Hematopoietic multipotent progenitor cell treated with erythropoietin and hydrocortisone succinate and interleukin-3 and kit ligand, for 6 days (in vitro differentiated cells): ENCODE results near the gene NUDT3.
"Not testable (repeated sequence)": the region's sequence is repeated elsewhere in the genome, so short reads cannot be mapped to it uniquely, and the experiment has no call there.

ENCODE experiments used
- DNase-seq: peaks from one replicate; pipeline ENCODE4 v3.0.0-alpha.2; 2015

The NUDT3 gene

DNA sequence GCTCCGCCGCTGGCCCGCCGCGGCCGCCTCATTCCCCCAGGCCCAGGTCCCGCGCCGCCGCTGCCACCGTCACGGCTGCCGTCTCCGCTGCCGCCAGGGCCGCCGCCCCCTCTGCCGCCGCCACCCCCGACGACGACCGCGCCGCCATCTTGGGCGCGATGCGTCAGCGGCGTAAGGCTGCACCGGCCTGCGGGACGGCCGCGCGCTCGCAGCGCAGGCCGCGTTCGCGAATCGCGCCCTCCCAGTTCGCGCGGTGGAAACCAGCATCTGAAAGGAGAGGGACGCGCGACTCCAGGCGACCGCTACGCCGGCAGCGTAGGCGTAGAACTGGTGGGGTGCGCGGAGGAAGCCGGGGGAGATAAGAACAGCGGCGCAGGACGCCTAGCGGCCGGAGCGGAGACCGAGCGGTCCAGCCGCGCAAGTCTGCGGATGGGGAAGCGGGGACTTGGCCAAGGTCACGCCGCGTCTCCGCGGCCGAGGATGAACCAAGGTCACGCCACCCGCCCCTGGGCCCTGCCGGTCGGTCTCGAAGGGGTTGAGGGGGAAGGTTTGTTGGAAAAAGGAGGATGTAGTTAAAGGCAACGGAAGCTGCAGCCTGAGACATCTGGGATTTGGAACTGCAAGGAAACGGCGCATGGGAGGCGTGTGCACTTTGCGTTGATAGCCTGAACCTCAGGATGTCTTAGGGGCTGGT, at the start of gene NUDT3:
Gene NUDT3, minus strand, starts transcription at position 173 of the 694 bp plus-strand sequence. CDS start 307 bp downstream, outside the sequence.
- peak; percentile 98 for DNase-seq

GRCh38 chr6:34441526-34441925, 49.1 kb upstream of the NUDT3 start:
- no peak for DNase-seq

DNA sequence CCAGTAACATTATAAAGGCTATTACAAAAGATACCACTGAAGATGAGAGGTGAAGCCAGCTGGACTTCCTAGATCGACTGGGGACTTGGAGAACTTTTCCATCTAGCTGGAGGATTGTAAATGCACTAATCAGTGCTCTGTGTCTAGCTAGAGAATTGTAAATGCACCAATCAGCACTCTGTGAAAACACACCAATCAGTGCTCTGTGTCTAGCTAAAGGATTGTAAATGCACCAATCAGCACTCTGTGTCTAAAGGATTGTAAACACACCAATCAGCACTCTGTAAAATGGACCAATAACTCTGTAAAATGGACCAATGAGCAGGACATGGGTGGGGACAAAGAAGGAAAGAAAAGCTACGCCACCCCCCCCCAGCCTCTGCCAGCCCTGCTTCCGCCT, 47.0 kb upstream of the NUDT3 start:
- no peak for DNase-seq

DNA sequence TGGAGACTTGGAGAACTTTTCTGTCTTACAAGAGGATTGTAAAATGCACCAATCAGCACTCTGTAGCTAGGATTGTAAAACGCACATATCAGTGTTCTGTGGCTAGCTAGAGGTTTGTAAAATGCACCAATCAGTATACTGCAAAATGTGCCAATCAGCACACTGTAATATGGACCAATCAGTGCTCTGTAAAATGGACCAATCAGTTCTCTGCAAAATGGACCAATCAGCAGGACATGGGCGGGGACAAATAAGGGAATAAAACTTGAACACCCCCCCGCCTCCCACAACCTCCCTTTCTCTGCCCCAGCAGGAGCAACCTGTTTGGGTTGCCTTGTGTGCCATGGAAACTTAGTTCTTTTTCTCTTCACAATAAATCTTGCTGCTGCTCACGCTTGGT, 46.2 kb upstream of the NUDT3 start:
- DNase-seq = no peak

DNA sequence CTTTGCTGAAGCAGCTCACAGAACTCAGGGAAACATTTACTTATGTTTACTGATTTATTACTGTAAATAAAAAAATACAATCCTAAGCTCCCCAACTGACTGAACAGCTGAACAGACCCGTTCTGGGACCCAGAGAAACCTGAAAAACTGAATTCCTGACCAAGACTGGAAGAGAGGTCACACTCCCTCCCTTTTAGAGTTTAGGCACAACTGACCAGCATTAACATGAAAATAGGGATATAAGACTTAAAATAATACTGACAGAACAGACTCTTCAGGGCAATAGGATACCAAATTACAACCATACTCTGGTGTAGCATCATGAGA, 45.1 kb upstream of the NUDT3 start:
- DNase-seq = no peak

DNA sequence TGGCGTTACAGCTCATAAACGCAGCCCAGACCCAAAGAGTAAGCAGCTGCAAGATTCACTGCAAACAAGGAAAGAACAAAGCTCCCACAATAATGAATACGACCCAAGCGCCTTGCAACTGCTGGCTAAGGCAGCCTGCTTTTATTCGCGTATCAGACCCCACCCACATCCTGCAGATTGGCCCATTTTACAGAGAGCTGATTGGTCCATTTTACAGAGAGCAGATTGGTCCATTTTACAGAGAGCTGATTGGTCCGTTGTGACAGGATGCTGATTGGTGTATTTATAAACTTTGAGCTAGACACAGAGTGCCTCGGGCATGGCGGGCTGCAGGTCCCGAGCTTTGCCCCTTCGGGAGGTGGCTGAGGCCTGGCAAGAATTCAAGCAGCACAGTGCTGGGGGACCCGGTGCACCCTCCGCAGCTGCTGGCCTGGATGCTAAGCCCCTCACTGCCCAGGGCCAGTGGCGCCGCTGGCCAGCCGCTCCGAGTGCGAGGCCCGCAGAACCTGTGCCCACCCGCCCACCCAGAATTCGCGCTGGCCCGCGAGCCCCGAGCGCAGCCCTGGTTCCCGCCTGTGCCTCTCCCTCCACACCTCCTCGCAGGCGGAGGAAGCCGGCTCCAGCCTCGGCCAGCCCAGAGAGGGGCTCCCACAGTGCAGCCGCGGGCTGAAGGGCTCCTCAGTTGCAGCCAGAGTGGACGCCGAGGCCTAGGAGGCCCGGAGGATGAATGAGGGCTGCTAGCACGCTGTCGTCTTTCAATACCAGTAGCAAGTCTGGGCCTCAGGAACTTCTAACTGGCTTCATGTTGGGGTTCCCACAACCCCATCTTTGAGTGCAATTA, 44.6 kb upstream of the NUDT3 start:
- no peak for DNase-seq

- no peak for DNase-seq
Measured at GRCh38 chr6:34435916-34436315, 43.4 kb upstream of the NUDT3 start.

DNA sequence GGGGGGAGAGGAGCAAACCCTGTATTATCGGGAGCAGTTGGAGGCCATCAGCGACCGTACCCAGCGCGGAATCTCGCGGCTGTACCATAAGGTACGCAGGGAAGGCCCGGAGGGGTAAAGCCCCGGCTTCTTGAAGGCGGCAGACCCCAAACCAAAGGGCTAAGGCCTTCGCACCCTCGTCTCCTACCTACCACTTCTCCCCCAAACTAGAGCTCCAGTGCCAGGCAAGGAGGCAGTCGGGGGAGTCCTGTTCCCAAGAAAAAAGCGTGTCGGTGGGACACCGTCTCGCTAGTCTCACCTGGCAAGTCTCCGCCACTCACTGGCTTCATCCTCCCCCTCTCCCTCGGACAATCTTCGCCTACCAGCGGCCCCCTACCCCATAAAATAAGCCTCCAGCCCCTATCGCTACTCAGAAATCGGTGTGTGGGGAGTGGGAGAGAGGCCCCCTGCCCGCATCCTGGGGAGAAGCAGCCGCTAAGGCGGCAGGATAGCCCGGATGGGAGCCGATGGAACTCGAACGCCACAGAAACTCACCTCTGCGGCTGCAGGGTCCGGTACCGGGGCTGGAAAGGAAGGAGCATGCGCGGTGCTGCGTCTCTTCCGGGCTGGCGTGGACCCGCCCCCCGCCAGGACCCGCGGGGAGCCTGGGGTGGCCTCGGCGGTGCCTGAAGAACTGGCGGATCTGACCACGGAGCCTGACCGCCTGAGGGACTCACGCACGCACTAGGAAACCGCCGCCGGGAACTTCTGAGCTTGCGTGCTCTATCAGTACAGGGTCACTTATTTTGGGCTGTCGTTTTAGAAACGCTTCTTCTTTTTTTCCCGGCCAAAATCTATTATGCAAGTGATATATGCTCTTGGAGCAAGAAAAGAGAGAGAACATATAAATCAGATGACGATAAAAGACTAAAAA, 33.3 kb upstream of the NUDT3 start, which contains the start of gene RPS10:
Gene RPS10, minus strand, starts transcription at position 572 of the 913 bp plus-strand sequence. CDS start 848 bp downstream, outside the sequence.
- DNase-seq = peak; percentile 96

- no peak for DNase-seq
Measured at GRCh38 chr6:34425132-34425497, 32.6 kb upstream of the NUDT3 start.

DNA sequence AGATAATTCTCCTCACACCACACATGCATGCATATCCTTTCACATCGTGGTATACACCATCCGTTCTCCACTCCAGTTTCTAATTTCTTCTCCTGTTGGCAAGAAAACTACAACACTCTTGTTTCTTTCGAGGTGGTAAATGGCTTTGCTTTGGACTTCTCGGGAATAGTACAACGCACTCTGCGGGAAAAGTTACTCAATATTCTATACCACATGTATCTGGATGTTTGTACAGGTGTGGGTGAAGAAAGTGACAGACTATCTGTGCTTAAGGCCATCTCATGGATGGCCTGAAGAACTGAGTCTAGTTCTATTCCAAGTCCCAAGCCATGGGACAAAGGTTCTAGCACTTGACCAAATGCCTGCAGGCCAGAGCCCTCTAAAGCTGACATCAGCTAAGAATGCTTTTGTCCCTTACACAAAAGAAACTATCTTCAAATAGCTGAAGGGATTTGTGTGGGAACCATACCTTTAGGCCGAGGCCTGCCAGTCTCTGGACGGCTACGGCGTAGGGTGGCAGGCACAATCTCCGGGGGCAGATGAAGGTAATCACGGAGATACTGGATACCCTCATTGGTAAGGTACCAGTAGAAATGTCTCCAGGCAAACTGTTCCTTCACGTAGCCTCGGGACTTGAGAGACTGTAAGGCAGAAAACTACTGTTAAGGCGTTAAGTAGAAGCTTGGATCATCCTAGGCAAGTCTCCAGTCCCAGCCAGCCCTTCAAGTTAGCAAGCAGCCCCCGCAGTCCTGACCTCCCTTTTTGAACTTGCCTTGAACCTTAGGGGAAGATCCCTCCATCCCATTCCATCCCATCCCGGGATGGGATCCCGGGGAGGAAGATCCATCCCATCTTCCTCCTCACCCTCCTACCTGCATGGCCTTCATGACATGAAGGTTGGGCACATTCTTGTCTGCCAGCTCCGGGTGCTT, 32.0 kb upstream of the NUDT3 start:
- DNase-seq = no peak

DNA sequence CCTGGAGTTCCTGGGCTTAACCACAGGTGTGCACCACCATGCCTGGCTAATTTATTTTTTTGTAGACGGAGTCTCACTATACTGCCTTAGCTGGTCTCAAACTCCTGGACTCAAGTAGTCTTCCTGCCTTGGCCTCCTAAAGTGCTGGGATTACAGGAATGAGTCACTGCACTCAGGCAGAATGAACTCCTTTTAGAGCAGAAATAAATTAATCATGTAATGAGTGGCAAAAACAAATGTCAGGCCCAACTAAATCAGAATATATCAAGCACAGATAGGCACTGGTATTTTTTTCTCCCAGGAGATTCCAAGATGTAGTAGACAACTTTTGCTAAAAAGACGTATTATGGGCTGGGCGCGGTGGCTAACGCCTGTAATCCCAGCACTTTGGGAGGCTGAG, 30.8 kb upstream of the NUDT3 start:
- no peak for DNase-seq

- DNase-seq = no peak
Measured at GRCh38 chr6:34418367-34418766, 25.9 kb upstream of the NUDT3 start.

DNA sequence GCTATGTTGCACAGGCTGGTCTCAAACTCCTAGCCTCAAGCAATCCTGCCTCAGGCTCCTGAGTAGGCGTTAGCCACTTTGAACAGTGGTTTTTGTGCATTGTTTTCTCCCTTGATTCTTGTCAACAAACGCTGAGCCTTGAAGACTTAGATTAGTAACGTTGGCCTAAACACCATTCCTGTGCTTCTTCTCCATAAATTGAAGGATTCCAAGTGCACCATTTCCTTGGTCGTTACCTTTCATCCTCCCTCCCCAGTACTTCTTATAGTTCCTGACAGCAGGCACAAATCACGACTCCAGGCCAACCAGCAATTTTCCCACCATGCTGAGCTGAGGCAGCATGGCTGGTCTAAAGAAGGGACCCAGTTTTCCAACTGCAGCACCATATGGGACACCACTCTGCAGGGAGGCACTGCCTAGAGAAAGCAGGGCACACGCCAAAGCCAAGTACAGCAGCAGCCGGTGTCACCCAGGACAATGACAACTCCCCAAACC, 24.5 kb upstream of the NUDT3 start:
- DNase-seq = no peak

DNA sequence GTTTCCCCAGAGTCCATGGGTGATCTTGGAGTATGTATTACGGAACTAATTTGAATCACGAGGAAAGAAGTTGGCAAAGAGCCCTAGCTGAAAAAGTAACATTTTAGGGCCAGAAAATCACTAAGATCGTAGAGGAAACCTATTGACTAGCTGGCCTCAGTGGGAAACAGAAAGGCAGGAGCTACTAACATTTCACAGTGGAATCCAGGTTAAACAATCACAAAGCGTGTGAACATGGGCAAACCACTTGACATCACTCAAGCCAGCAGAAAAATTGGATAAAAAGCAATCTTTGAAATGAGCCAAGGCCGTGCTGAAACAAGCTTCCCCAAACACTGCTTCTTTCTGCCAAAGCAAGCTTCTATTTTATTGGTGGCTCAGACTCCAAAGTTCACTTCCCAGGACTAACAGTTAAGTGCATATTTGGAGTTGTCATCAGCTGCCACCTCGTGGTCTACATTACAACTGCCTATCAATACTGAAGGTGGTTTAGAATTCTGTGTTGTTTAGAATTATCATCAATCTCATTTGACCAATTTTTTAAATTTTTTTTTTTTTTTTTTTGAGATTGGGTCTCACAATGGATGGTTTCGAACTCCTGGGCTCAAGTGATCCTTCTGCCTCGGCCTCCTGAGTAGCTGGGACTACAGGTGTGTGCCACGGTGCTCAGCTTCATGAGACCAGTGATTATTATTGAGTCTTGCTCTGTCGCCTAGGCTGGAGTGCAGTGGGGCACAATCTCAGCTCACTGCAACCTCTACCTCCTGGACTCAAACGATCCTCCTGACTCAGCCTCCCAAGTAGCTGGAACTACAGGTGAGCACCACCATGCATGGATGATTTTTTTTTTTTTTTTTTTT, 22.8 kb upstream of the NUDT3 start:
- DNase-seq = peak; percentile 90

DNA sequence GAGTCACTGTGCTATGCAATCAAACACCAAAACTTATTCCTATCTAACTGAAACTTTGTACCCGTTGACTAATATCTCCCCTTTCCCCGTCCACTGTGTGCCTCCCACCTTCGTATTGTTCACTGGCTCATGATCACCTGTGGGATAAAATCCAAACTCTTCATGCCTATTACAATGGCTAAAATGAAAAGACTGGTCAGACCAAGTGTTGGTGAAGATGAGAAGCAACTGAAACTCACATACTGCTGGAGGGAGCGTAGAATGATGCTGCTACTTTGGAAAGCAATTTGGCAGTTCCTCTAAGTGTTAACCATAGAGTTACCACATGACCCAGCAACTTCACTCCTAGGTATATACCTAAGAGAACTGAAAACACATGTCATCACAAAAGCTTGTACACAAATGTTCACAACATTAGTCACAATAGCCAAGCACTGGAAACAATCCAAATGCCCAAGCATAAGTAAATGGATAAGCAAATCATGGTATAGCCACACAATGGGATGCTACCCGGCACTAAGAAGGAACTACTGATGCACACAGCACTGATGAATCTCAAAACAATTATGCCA, 20.3 kb upstream of the NUDT3 start:
- no peak for DNase-seq

GRCh38 chr6:34412016-34412415, 19.5 kb upstream of the NUDT3 start:
- no peak for DNase-seq

DNA sequence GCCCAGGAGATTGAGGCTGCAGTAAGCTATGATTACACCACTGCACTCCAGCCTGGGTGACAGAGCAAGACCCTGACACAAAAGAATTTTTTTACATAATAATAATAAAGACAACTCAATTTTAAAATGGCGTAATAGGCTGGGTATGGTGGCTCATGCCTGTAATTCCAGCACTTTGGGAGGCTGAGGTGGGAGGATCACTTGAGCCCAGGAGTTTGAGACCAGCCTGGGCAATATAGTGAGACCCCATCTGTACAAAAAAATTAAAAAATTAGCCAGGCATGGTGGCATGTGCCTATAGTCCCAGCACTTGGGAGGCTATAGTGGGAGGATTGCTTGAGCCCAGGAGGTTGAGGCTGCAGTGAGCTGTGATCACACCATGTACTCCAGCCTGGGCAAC, 15.4 kb upstream of the NUDT3 start:
- not testable (repeated sequence) for DNase-seq

DNA sequence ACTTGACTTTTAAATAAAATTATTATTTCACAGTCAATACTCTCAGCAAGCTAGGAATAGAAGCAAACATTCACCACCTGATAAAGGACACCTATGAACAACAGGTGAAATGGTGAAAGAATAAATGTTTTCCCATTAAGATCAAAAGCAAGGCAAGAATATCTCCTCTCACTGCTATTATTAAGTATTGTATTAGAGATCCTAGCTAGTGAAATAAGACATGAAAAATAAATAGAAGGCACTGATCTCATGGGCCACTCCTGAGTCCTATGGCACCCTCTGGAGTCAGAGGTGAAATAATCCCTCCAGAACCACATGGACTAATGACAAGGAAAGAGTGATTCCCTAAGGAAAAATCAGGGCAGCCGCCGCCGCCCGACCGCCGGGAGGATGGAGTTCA, 4.0 kb upstream of the NUDT3 start:
- DNase-seq = no peak

GRCh38 chr6:34393966-34394305, 1.5 kb upstream of the NUDT3 start:
- DNase-seq = no peak

- peak; percentile 77 for DNase-seq
Measured at GRCh38 chr6:34393191-34393965, 909 bp upstream of the NUDT3 start.
